MM.1S (cell line): ENCODE data around the gene PCDHB9.
"Not testable (repeated sequence)": the region's sequence is repeated elsewhere in the genome, so short reads cannot be mapped to it uniquely, and the experiment has no call there.

Experiments
- DNase-seq: peaks from one replicate; pipeline ENCODE4 v3.0.0-alpha.2; 2015
- H2AFZ ChIP-seq: fragments of 300-600 bp; sonication (generic); 2 replicates; pipeline ENCODE4 v1.6.0; 2016; ENCODE audit warnings: antibody characterized with exemption, low read length
- H3F3A ChIP-seq: fragments of 300-600 bp; sonication (generic); 2 replicates; pipeline ENCODE4 v1.6.1; 2016; ENCODE audit warnings: mild to moderate bottlenecking, antibody characterized with exemption, low read length, moderate library complexity, mixed read lengths; ENCODE audit not compliant: insufficient read depth
- H3K27ac ChIP-seq: fragments of 300-600 bp; sonication (generic); 2 replicates; pipeline ENCODE4 v1.5.1; 2016; ENCODE audit warnings: mild to moderate bottlenecking, low read length
- H3K27me3 ChIP-seq: fragments of 300-600 bp; sonication (generic); replicated peaks from 2 replicates; pipeline ENCODE4 v1.6.0; 2016; ENCODE audit warnings: low read length; ENCODE audit not compliant: insufficient read depth
- H3K36me3 ChIP-seq: fragments of 300-600 bp; sonication (generic); replicated peaks from 2 replicates; pipeline ENCODE4 v1.6.1; 2016; ENCODE audit warnings: mild to moderate bottlenecking, low read length, mixed read lengths; ENCODE audit not compliant: insufficient read depth
- H3K4me1 ChIP-seq: fragments of 300-600 bp; sonication (generic); 2 replicates; pipeline ENCODE4 v1.6.1; 2016; ENCODE audit warnings: low read length, mixed read lengths
- H3K4me2 ChIP-seq: fragments of 300-600 bp; sonication (generic); 2 replicates; pipeline ENCODE4 v1.6.0; 2016; ENCODE audit warnings: low read depth, low read length
- H3K4me3 ChIP-seq: fragments of 300-600 bp; sonication (generic); 2 replicates; pipeline ENCODE4 v1.5.1; 2016; ENCODE audit warnings: low read length, mixed read lengths
- H3K79me2 ChIP-seq: fragments of 300-600 bp; sonication (generic); 2 replicates; pipeline ENCODE4 v1.6.1; 2016; ENCODE audit warnings: mixed run types, low read length, mixed read lengths
- H3K9ac ChIP-seq: fragments of 300-600 bp; sonication (generic); 2 replicates; pipeline ENCODE4 v1.6.1; 2016; ENCODE audit warnings: low read length, mixed read lengths
- H3K9me2 ChIP-seq: fragments of 300-600 bp; sonication (generic); replicated peaks from 2 replicates; pipeline ENCODE4 v1.6.1; 2016; ENCODE audit warnings: mild to moderate bottlenecking, low read length, mixed read lengths; ENCODE audit not compliant: insufficient read depth
- H3K9me3 ChIP-seq: fragments of 300-600 bp; sonication (generic); replicated peaks from 2 replicates; pipeline ENCODE4 v1.6.1; 2016; ENCODE audit warnings: mild to moderate bottlenecking, low read length, mixed read lengths; ENCODE audit not compliant: insufficient read depth
- H4K20me1 ChIP-seq: fragments of 300-600 bp; sonication (generic); 2 replicates; pipeline ENCODE4 v1.6.1; 2016; ENCODE audit warnings: mild to moderate bottlenecking, low read length, moderate library complexity, mixed read lengths; ENCODE audit not compliant: insufficient read depth
- EZH2 ChIP-seq: fragments of 300-600 bp; sonication (generic); optimal IDR thresholded peaks from 2 replicates; pipeline ENCODE3; 2017; ENCODE audit warnings: low read depth, mild to moderate bottlenecking, antibody characterized with exemption, low read length, mixed read lengths
- EZH2phosphoT487 ChIP-seq: fragments of 300-600 bp; sonication (generic); IDR thresholded peaks from 2 replicates; pipeline ENCODE4 v1.6.1; 2018; ENCODE audit warnings: antibody characterized with exemption, low read length
- TF ChIP-seq, protein P1 (sequence below): fragments of 300-600 bp; sonication (generic); IDR thresholded peaks from 2 replicates; pipeline ENCODE4 v1.5.1; 2016; ENCODE audit warnings: antibody characterized with exemption, low read length, mixed read lengths

The PCDHB9 gene

DNA sequence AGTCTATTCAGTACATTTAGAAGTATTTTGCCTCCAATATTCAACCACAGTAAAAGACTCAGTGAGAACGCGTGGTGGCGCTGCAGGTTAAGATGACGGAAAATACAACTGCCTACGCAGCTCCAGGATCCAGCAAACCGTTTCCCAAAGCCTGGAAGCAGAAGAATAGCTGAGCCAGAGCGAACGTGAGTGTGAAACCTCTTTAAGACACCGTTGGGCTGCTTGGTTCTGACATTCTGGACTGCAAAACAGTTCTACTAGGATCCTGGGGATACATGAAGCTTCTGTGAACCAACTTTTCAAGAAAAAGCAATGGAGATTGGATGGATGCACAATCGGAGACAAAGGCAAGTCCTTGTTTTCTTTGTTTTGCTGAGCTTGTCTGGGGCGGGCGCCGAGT lies 4.7 kb upstream of the PCDHB9 start, which contains the start of gene PCDHB16:
PCDHB16 (plus strand) TSS at position 140 of the 400 bp plus-strand sequence; CDS start at position 313, 173 bp downstream.
- Histone ChIP-seq H3K4me1 (no peaks in the 10 kb centered on the region), H3K4me3 (no peak within 1 kb of the TSS), H3K27me3 (no peaks in the 10 kb centered on the region; the same call in 1 of the 2 replicates), H3K4me2 (no peak within 1 kb of the TSS), H3K79me2 (no peaks in the 10 kb centered on the region), H3K9ac (no peak within 1 kb of the TSS), H2AFZ (no peak within 1 kb of the TSS), H4K20me1 (no peaks in the 10 kb centered on the region), H3F3A (no peaks in the 10 kb centered on the region), H3K9me3 (no peaks in the 10 kb centered on the region), H3K9me2 (no peaks in the 10 kb centered on the region), H3K36me3 (no peaks in the 10 kb centered on the region), H3K27ac (no peak within 1 kb of the TSS)
- TF ChIP-seq, protein P1, sequence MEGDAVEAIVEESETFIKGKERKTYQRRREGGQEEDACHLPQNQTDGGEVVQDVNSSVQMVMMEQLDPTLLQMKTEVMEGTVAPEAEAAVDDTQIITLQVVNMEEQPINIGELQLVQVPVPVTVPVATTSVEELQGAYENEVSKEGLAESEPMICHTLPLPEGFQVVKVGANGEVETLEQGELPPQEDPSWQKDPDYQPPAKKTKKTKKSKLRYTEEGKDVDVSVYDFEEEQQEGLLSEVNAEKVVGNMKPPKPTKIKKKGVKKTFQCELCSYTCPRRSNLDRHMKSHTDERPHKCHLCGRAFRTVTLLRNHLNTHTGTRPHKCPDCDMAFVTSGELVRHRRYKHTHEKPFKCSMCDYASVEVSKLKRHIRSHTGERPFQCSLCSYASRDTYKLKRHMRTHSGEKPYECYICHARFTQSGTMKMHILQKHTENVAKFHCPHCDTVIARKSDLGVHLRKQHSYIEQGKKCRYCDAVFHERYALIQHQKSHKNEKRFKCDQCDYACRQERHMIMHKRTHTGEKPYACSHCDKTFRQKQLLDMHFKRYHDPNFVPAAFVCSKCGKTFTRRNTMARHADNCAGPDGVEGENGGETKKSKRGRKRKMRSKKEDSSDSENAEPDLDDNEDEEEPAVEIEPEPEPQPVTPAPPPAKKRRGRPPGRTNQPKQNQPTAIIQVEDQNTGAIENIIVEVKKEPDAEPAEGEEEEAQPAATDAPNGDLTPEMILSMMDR: peak; percentile 40
- TF ChIP-seq EZH2phosphoT487: no peak
- no peak for DNase-seq

DNA sequence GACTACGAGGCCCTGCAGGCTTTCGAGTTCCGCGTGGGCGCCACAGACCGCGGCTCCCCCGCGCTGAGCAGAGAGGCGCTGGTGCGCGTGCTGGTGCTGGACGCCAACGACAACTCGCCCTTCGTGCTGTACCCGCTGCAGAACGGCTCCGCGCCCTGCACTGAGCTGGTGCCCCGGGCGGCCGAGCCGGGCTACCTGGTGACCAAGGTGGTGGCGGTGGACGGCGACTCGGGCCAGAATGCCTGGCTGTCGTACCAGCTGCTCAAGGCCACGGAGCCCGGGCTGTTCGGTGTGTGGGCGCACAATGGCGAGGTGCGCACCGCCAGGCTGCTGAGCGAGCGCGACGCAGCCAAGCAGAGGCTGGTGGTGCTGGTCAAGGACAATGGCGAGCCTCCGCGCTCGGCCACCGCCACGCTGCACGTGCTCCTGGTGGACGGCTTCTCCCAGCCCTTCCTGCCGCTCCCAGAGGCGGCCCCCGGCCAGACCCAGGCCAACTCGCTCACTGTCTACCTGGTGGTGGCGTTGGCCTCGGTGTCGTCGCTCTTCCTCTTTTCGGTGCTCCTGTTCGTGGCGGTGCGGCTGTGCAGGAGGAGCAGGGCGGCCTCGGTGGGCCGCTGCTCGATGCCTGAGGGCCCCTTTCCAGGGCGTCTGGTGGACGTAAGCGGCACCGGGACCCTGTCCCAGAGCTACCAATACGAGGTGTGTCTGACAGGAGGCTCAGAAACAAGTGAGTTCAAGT lies 2.7 kb upstream of the PCDHB9 start:
- not testable (repeated sequence) for H3F3A ChIP-seq

DNA sequence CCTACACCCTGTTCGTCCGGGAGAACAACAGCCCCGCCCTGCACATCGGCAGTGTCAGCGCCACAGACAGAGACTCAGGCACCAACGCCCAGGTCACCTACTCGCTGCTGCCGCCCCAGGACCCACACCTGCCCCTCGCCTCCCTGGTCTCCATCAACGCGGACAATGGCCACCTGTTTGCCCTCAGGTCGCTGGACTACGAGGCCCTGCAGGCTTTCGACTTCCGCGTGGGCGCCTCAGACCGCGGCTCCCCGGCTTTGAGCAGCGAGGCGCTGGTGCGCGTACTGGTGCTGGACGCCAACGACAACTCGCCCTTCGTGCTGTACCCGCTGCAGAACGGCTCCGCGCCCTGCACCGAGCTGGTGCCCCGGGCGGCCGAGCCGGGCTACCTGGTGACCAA lies 1.7 kb downstream of the PCDHB9 start:
- H3K27ac ChIP-seq, H3K4me1 ChIP-seq, H3F3A ChIP-seq, H4K20me1 ChIP-seq, H3K9me2 ChIP-seq, H3K36me3 ChIP-seq, H3K4me2 ChIP-seq, H2AFZ ChIP-seq, H3K9me3 ChIP-seq, H3K27me3 ChIP-seq, H3K4me3 ChIP-seq, H3K9ac ChIP-seq, DNase-seq, H3K79me2 ChIP-seq: not testable (repeated sequence)

More for the DNA sequence above, 2.7 kb upstream of the PCDHB9 start:
- H3K9me2 ChIP-seq, H3K27ac ChIP-seq, H3K4me1 ChIP-seq, H3K9ac ChIP-seq, H3K4me2 ChIP-seq, H3K27me3 ChIP-seq, H3K36me3 ChIP-seq, H3K9me3 ChIP-seq, DNase-seq, H3K4me3 ChIP-seq, H4K20me1 ChIP-seq, H3K79me2 ChIP-seq, H2AFZ ChIP-seq: not testable (repeated sequence)

DNA sequence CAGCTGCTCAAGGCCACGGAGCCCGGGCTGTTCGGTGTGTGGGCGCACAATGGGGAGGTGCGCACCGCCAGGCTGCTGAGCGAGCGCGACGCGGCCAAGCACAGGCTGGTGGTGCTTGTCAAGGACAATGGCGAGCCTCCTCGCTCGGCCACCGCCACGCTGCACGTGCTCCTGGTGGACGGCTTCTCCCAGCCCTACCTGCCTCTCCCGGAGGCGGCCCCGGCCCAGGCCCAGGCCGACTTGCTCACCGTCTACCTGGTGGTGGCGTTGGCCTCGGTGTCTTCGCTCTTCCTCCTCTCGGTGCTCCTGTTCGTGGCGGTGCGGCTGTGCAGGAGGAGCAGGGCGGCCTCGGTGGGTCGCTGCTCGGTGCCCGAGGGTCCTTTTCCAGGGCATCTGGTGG lies 2.2 kb downstream of the PCDHB9 start:
- H3K9me2 ChIP-seq, H3K36me3 ChIP-seq, H3F3A ChIP-seq, H3K9me3 ChIP-seq, H3K4me2 ChIP-seq, H3K4me3 ChIP-seq, DNase-seq, H4K20me1 ChIP-seq, H3K27me3 ChIP-seq, H3K9ac ChIP-seq, H3K27ac ChIP-seq, H3K79me2 ChIP-seq, H2AFZ ChIP-seq, H3K4me1 ChIP-seq: not testable (repeated sequence)

DNA sequence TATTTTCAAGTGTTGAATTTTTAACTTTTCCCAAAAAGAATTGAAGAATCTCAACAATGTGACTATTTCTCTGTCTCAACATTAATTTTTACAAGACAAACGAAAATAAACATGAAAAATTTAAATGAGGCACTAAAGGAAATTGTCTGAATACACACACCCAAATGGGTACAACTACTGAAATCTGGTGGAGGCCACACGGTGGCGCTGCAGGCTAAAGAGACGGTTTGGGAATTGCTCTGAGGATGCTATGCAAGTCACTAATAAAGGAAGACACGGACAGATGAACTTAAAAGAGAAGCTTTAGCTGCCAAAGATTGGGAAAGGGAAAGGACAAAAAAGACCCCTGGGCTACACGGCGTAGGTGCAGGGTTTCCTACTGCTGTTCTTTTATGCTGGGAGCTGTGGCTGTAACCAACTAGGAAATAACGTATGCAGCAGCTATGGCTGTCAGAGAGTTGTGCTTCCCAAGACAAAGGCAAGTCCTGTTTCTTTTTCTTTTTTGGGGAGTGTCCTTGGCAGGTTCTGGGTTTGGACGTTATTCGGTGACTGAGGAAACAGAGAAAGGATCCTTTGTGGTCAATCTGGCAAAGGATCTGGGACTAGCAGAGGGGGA lies 5.3 kb downstream of the PCDHB9 start, which contains the start of gene PCDHB10:
PCDHB10 (plus strand) TSS at position 244 of the 616 bp plus-strand sequence; CDS start at position 444, 200 bp downstream.
- Histone ChIP-seq H3K4me3 (no peak within 1 kb of the TSS), H3K9ac (no peak within 1 kb of the TSS), H3K79me2 (no peaks in the 10 kb centered on the region), H3K4me1 (no peaks in the 10 kb centered on the region), H3F3A (no peaks in the 10 kb centered on the region), H3K4me2 (no peak within 1 kb of the TSS), H4K20me1 (no peaks in the 10 kb centered on the region), H3K27me3 (no peaks in the 10 kb centered on the region), H3K9me3 (no peaks in the 10 kb centered on the region), H3K27ac (no peak within 1 kb of the TSS), H3K36me3 (no peaks in the 10 kb centered on the region), H2AFZ (no peak within 1 kb of the TSS), H3K9me2 (no peaks in the 10 kb centered on the region)
- TF ChIP-seq, protein P1: peak; percentile 88
- TF ChIP-seq EZH2: no peak
- no peak for TF ChIP-seq EZH2phosphoT487
- DNase-seq: peak; percentile 59

DNA sequence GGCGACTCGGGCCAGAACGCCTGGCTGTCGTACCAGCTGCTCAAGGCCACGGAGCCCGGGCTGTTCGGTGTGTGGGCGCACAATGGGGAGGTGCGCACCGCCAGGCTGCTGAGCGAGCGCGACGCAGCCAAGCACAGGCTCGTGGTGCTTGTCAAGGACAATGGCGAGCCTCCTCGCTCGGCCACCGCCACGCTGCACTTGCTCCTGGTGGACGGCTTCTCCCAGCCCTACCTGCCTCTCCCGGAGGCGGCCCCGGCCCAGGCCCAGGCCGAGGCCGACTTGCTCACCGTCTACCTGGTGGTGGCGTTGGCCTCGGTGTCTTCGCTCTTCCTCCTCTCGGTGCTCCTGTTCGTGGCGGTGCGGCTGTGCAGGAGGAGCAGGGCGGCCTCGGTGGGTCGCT lies 7.4 kb downstream of the PCDHB9 start:
- not testable (repeated sequence) for H3F3A ChIP-seq, H3K4me1 ChIP-seq, H3K79me2 ChIP-seq, DNase-seq, H3K9me3 ChIP-seq, H3K9me2 ChIP-seq, H3K4me2 ChIP-seq, H3K27me3 ChIP-seq, H4K20me1 ChIP-seq, H3K36me3 ChIP-seq, H2AFZ ChIP-seq, H3K4me3 ChIP-seq, H3K9ac ChIP-seq, H3K27ac ChIP-seq
